Astrocyte of the cerebellum (primary cell): ENCODE data around the gene RBP5.

Experiments
- DNase-seq: peaks from one replicate; pipeline ENCODE4 v3.0.0-alpha.2; 2011; ENCODE audit warnings: low read depth
- H3K4me3 ChIP-seq: 2 replicates; pipeline ENCODE4 v1.5.1; 2011; ENCODE audit warnings: mild to moderate bottlenecking, low read depth, low read length, moderate library complexity
- CTCF ChIP-seq: IDR thresholded peaks from 2 replicates; pipeline ENCODE4 v1.5.1; 2012; ENCODE audit warnings: low read length, low read depth, moderate library complexity, mild to moderate bottlenecking; ENCODE audit errors: missing control alignments
- in situ Hi-C: cut with HindIII; loops from 2 replicates; pipeline ENCODE4 v1.10.0; 2017; ENCODE audit warnings: low sequenced_read_pairs

RBP5 gene

GRCh38 chr12:7150841-7151240, 22.2 kb upstream of the RBP5 start:
- DNase-seq, result no peak
- in situ Hi-C loops, result no loop called here
- TF ChIP-seq CTCF, result no peak
- no peak overlapping the region for H3K4me3 ChIP-seq

GRCh38 chr12:7150356-7150755, 21.7 kb upstream of the RBP5 start:
- in situ Hi-C loops, result no loop called here

GRCh38 chr12:7146906-7147305, 18.2 kb upstream of the RBP5 start:
- no peak for TF ChIP-seq CTCF
- DNase-seq, result no peak
- no peak overlapping the region for H3K4me3 ChIP-seq
- in situ Hi-C loops, result loop anchor here (5.0 kb wide), 1 partner anchor 60 kb away; no protein-coding TSS in a partner anchor

More at GRCh38 chr12:7150356-7150755, 21.7 kb upstream of the RBP5 start:
- no peak overlapping the region for H3K4me3 ChIP-seq
- no peak for TF ChIP-seq CTCF
- no peak for DNase-seq

GRCh38 chr12:7146228-7146627, 17.5 kb upstream of the RBP5 start:
- TF ChIP-seq CTCF, result no peak
- no peak for DNase-seq
- in situ Hi-C loops, result loop anchor here (5.0 kb wide), 1 partner anchor 61 kb away; no protein-coding TSS in a partner anchor
- no peak overlapping the region for H3K4me3 ChIP-seq

- H3K4me3 ChIP-seq, result no peak overlapping the region
- in situ Hi-C loops, result loop anchor here (5.0 kb wide), 1 partner anchor 62 kb away; no protein-coding TSS in a partner anchor
- no peak for TF ChIP-seq CTCF
- no peak for DNase-seq
Observed at GRCh38 chr12:7145671-7146070, 17.0 kb upstream of the RBP5 start.

GRCh38 chr12:7144414-7145120, 15.9 kb upstream of the RBP5 start:
- peak; percentile 50 for TF ChIP-seq CTCF
- DNase-seq, result no peak
- in situ Hi-C loops, result loop anchor here (5.0 kb wide), 1 partner anchor 63 kb away; no protein-coding TSS in a partner anchor
- H3K4me3 ChIP-seq, result no peak overlapping the region
